Measurements from ENCODE around the gene OTUD4. TPM values are rescaled to one million over a fixed set of nuclear protein-coding genes. Genes with fewer than 3 reads are reported as not detected.

The OTUD4 gene
- total and polyA plus RNA-seq, 9 of the 15 experiments (the other 6 are each of a cell fraction or from before 2014, with no cell fraction given) = 4.2 to 29.0 (median 24.8) TPM

GRCh38 chr4:145097821-145098674 lies 82.3 kb downstream of the OTUD4 start, which contains the start of the genes ABCE1 and ANAPC10 (continued):
- TF ChIP-seq JUN (IDR thresholded peaks at IDR 0.05; ENCODE audit: borderline replicate concordance, low read depth, low read length) = peak; percentile 96
- TF ChIP-seq JUN (CRISPR knock-in tag; IDR thresholded peaks at IDR 0.05; ENCODE audit: borderline replicate concordance) = peak; percentile 93
- TF ChIP-seq BRCA1 (IDR thresholded peaks at IDR 0.05) = no peak
- TF ChIP-seq BRCA1 (CRISPR knock-in tag; IDR thresholded peaks at IDR 0.05) = no peak
- TF ChIP-seq TAF1 (IDR thresholded peaks at IDR 0.05; ENCODE audit: control insufficient read depth, extremely low read depth, insufficient read depth, low read length, severe bottlenecking) = peak; percentile 83
- TF ChIP-seq MEIS2 (IDR thresholded peaks at IDR 0.05; ENCODE audit: partially characterized antibody) = peak; percentile 17
- no peak for TF ChIP-seq ZNF324 (CRISPR knock-in tag; IDR thresholded peaks at IDR 0.05)
- TF ChIP-seq HNRNPH1 (optimal IDR thresholded peaks at IDR 0.05; ENCODE audit: low read depth, low read length) = no peak
- TF ChIP-seq, protein P1, sequence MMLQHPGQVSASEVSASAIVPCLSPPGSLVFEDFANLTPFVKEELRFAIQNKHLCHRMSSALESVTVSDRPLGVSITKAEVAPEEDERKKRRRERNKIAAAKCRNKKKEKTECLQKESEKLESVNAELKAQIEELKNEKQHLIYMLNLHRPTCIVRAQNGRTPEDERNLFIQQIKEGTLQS (IDR thresholded peaks at IDR 0.05) = peak; percentile 100
- TF ChIP-seq, protein P1 (CRISPR knock-in tag; conservative IDR thresholded peaks at IDR 0.05) = 0 out of 2 replicates have a peak, but pooled peaks have one; percentile 41
- no peak for TF ChIP-seq NFATC3 (IDR thresholded peaks at IDR 0.05)
- TF ChIP-seq HLTF (IDR thresholded peaks at IDR 0.05) = 0 out of 2 replicates have a peak, but pooled peaks have one; percentile 24
- no peak for TF ChIP-seq MAFF (IDR thresholded peaks at IDR 0.05; ENCODE audit: low read length)
- TF ChIP-seq C11orf30 (IDR thresholded peaks at IDR 0.05; ENCODE audit: low read depth) = peak; percentile 91
- TF ChIP-seq SOX6 (IDR thresholded peaks at IDR 0.05) = 0 out of 2 replicates have a peak, but pooled peaks have one; percentile 45
- TF ChIP-seq E4F1 (CRISPR knock-in tag; IDR thresholded peaks at IDR 0.05; ENCODE audit: borderline replicate concordance) = 0 out of 2 replicates have a peak, but pooled peaks have one; percentile 10
- TF ChIP-seq RNF2 (IDR thresholded peaks at IDR 0.05) = peak; percentile 24; the same call in 1 of the 2 replicates
- TF ChIP-seq IFI16 (CRISPR knock-in tag; IDR thresholded peaks at IDR 0.05) = no peak
- TF ChIP-seq, protein P2, sequence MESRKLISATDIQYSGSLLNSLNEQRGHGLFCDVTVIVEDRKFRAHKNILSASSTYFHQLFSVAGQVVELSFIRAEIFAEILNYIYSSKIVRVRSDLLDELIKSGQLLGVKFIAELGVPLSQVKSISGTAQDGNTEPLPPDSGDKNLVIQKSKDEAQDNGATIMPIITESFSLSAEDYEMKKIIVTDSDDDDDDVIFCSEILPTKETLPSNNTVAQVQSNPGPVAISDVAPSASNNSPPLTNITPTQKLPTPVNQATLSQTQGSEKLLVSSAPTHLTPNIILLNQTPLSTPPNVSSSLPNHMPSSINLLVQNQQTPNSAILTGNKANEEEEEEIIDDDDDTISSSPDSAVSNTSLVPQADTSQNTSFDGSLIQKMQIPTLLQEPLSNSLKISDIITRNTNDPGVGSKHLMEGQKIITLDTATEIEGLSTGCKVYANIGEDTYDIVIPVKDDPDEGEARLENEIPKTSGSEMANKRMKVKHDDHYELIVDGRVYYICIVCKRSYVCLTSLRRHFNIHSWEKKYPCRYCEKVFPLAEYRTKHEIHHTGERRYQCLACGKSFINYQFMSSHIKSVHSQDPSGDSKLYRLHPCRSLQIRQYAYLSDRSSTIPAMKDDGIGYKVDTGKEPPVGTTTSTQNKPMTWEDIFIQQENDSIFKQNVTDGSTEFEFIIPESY (CRISPR knock-in tag; IDR thresholded peaks at IDR 0.05) = peak; percentile 24; the same call in 1 of the 2 replicates
- peak; percentile 19 to 81; a peak in 2 of 4 replicates for TF ChIP-seq TBL1XR1 (IDR thresholded peaks at IDR 0.05; ENCODE audit: low read length in 2 of 2)
- TF ChIP-seq ZNF212 (CRISPR knock-in tag; IDR thresholded peaks at IDR 0.05) = peak; percentile 57; the same call in 1 of the 2 replicates
- peak; percentile 50; the same call in 1 of the 2 replicates for TF ChIP-seq LCOR (CRISPR knock-in tag; IDR thresholded peaks at IDR 0.05)
- no peak for TF ChIP-seq NR1H2 (CRISPR knock-in tag; IDR thresholded peaks at IDR 0.05)

All from K562 (cell line).